Measurements from ENCODE around the gene TIGD3. TPM values are rescaled to one million over a fixed set of nuclear protein-coding genes. Genes with fewer than 3 reads are reported as not detected.

TIGD3 gene
- total and polyA plus RNA-seq, 2 experiments from 2014 or later = 1.2 to 3.0 TPM

DNA sequence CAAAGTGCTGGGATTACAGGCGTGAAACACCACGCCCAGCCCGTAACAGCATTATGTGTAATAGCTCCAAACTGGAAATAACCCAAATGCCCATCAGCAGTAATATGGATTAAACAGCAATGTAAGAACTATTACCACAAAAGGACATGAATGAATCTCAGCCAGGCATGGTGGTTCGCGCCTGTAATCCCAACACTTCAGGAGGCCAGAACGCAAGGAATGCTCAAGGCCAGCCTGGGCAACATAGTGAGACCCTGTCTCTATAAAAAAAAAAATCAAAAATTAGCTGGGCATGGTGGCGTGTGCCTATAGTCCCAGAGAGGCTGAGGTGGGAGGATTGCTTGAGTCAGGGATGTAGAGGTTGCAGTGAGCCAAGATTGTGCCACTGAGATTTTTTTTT is 24.0 kb upstream of the TIGD3 start:
- peaks cover 18% of the 10 kb centered on the region for H3K79me2 ChIP-seq (replicated peaks; ENCODE audit: insufficient read depth)
- no peak overlapping the region for H3K4me2 ChIP-seq
- Mint-ChIP-seq H3K4me3 (no peak overlapping the region), H3K27ac (no peak overlapping the region), H3K27me3 (ENCODE audit: insufficient read depth, low read depth, poor library complexity) (peaks cover 15% of the 10 kb centered on the region), H3K36me3 (ENCODE audit: low read depth) (peaks cover 5% of the 10 kb centered on the region; the same call in 1 of the 3 replicates), H3K9me3 (no peaks in the 10 kb centered on the region; the same call in 2 of the 3 replicates), H3K4me1 (peaks cover 19% of the 10 kb centered on the region)
- peaks cover 16% of the 10 kb centered on the region; the same call in 1 of the 2 replicates for H3F3A ChIP-seq (replicated peaks; ENCODE audit: low read depth)
- no peak overlapping the region for H2AFZ ChIP-seq
- H3K4me1 ChIP-seq (ENCODE audit: insufficient read depth) = peaks cover 11% of the 10 kb centered on the region
- H4K20me1 ChIP-seq (replicated peaks; ENCODE audit: insufficient read depth) = peaks cover 13% of the 10 kb centered on the region
- H3K27me3 ChIP-seq (ENCODE audit: insufficient read depth) = no peaks in the 10 kb centered on the region
- TF ChIP-seq EZH2 (IDR thresholded peaks at IDR 0.05; ENCODE audit: low read depth, unreplicated experiment) (no peak), NANOG (IDR thresholded peaks at IDR 0.05; ENCODE audit: borderline replicate concordance) (no peak), ZNF114 (CRISPR knock-in tag; IDR thresholded peaks at IDR 0.05) (no peak), STAT1 (IDR thresholded peaks at IDR 0.05; ENCODE audit: unreplicated experiment) (no peak), POLR2AphosphoS5 (IDR thresholded peaks at IDR 0.05; ENCODE audit: low read depth) (no peak), JUNB (IDR thresholded peaks at IDR 0.05; ENCODE audit: unreplicated experiment) (no peak), ZNF331 (CRISPR knock-in tag; IDR thresholded peaks at IDR 0.05; ENCODE audit: low read depth) (no peak), EZH2phosphoT487 (IDR thresholded peaks at IDR 0.05; ENCODE audit: unreplicated experiment) (no peak), CREB1 (CRISPR knock-in tag; IDR thresholded peaks at IDR 0.05; ENCODE audit: low read depth) (no peak)
- TF ChIP-seq, protein P1, sequence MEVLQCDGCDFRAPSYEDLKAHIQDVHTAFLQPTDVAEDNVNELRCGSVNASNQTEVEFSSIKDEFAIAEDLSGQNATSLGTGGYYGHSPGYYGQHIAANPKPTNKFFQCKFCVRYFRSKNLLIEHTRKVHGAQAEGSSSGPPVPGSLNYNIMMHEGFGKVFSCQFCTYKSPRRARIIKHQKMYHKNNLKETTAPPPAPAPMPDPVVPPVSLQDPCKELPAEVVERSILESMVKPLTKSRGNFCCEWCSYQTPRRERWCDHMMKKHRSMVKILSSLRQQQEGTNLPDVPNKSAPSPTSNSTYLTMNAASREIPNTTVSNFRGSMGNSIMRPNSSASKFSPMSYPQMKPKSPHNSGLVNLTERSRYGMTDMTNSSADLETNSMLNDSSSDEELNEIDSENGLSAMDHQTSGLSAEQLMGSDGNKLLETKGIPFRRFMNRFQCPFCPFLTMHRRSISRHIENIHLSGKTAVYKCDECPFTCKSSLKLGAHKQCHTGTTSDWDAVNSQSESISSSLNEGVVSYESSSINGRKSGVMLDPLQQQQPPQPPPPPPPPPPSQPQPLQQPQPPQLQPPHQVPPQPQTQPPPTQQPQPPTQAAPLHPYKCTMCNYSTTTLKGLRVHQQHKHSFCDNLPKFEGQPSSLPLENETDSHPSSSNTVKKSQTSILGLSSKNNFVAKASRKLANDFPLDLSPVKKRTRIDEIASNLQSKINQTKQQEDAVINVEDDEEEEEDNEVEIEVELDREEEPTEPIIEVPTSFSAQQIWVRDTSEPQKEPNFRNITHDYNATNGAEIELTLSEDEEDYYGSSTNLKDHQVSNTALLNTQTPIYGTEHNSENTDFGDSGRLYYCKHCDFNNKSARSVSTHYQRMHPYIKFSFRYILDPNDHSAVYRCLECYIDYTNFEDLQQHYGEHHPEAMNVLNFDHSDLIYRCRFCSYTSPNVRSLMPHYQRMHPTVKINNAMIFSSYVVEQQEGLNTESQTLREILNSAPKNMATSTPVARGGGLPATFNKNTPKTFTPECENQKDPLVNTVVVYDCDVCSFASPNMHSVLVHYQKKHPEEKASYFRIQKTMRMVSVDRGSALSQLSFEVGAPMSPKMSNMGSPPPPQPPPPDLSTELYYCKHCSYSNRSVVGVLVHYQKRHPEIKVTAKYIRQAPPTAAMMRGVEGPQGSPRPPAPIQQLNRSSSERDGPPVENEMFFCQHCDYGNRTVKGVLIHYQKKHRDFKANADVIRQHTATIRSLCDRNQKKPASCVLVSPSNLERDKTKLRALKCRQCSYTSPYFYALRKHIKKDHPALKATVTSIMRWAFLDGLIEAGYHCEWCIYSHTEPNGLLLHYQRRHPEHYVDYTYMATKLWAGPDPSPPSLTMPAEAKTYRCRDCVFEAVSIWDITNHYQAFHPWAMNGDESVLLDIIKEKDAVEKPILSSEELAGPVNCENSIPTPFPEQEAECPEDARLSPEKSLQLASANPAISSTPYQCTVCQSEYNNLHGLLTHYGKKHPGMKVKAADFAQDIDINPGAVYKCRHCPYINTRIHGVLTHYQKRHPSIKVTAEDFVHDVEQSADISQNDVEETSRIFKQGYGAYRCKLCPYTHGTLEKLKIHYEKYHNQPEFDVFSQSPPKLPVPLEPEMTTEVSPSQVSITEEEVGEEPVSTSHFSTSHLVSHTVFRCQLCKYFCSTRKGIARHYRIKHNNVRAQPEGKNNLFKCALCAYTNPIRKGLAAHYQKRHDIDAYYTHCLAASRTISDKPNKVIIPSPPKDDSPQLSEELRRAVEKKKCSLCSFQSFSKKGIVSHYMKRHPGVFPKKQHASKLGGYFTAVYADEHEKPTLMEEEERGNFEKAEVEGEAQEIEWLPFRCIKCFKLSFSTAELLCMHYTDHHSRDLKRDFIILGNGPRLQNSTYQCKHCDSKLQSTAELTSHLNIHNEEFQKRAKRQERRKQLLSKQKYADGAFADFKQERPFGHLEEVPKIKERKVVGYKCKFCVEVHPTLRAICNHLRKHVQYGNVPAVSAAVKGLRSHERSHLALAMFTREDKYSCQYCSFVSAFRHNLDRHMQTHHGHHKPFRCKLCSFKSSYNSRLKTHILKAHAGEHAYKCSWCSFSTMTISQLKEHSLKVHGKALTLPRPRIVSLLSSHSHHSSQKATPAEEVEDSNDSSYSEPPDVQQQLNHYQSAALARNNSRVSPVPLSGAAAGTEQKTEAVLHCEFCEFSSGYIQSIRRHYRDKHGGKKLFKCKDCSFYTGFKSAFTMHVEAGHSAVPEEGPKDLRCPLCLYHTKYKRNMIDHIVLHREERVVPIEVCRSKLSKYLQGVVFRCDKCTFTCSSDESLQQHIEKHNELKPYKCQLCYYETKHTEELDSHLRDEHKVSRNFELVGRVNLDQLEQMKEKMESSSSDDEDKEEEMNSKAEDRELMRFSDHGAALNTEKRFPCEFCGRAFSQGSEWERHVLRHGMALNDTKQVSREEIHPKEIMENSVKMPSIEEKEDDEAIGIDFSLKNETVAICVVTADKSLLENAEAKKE (CRISPR knock-in tag; IDR thresholded peaks at IDR 0.05) = no peak
- TF ChIP-seq, protein P2, sequence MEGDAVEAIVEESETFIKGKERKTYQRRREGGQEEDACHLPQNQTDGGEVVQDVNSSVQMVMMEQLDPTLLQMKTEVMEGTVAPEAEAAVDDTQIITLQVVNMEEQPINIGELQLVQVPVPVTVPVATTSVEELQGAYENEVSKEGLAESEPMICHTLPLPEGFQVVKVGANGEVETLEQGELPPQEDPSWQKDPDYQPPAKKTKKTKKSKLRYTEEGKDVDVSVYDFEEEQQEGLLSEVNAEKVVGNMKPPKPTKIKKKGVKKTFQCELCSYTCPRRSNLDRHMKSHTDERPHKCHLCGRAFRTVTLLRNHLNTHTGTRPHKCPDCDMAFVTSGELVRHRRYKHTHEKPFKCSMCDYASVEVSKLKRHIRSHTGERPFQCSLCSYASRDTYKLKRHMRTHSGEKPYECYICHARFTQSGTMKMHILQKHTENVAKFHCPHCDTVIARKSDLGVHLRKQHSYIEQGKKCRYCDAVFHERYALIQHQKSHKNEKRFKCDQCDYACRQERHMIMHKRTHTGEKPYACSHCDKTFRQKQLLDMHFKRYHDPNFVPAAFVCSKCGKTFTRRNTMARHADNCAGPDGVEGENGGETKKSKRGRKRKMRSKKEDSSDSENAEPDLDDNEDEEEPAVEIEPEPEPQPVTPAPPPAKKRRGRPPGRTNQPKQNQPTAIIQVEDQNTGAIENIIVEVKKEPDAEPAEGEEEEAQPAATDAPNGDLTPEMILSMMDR (conservative IDR thresholded peaks at IDR 0.05; ENCODE audit: low read depth in 2 of 2) = no peak
- TF ChIP-seq, protein P3, sequence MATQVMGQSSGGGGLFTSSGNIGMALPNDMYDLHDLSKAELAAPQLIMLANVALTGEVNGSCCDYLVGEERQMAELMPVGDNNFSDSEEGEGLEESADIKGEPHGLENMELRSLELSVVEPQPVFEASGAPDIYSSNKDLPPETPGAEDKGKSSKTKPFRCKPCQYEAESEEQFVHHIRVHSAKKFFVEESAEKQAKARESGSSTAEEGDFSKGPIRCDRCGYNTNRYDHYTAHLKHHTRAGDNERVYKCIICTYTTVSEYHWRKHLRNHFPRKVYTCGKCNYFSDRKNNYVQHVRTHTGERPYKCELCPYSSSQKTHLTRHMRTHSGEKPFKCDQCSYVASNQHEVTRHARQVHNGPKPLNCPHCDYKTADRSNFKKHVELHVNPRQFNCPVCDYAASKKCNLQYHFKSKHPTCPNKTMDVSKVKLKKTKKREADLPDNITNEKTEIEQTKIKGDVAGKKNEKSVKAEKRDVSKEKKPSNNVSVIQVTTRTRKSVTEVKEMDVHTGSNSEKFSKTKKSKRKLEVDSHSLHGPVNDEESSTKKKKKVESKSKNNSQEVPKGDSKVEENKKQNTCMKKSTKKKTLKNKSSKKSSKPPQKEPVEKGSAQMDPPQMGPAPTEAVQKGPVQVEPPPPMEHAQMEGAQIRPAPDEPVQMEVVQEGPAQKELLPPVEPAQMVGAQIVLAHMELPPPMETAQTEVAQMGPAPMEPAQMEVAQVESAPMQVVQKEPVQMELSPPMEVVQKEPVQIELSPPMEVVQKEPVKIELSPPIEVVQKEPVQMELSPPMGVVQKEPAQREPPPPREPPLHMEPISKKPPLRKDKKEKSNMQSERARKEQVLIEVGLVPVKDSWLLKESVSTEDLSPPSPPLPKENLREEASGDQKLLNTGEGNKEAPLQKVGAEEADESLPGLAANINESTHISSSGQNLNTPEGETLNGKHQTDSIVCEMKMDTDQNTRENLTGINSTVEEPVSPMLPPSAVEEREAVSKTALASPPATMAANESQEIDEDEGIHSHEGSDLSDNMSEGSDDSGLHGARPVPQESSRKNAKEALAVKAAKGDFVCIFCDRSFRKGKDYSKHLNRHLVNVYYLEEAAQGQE (IDR thresholded peaks at IDR 0.05; ENCODE audit: unreplicated experiment) = no peak
- TF ChIP-seq, protein P4, sequence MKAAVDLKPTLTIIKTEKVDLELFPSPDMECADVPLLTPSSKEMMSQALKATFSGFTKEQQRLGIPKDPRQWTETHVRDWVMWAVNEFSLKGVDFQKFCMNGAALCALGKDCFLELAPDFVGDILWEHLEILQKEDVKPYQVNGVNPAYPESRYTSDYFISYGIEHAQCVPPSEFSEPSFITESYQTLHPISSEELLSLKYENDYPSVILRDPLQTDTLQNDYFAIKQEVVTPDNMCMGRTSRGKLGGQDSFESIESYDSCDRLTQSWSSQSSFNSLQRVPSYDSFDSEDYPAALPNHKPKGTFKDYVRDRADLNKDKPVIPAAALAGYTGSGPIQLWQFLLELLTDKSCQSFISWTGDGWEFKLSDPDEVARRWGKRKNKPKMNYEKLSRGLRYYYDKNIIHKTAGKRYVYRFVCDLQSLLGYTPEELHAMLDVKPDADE (IDR thresholded peaks at IDR 0.05) = no peak
- no peak overlapping the region for H3K4me3 ChIP-seq
- ATAC-seq = no peak
- H3K27ac ChIP-seq (ENCODE audit: low read depth) = no peak overlapping the region
- no peak for DNase-seq (ENCODE audit: low spot score)
- H3K36me3 ChIP-seq (ENCODE audit: insufficient read depth) = no peaks in the 10 kb centered on the region
- no peaks in the 10 kb centered on the region for H3K9me2 ChIP-seq (ENCODE audit: insufficient read depth)

All from GM23338 (cell line).